GM12892 (cell line): ENCODE results near the gene PLEKHN1.

Experiments
- POLR2A ChIP-seq: IDR thresholded peaks from 2 replicates; pipeline ENCODE4 v1.6.1; 2011; ENCODE audit warnings: low read depth, low read length, control low read depth
- POLR2AphosphoS5 ChIP-seq: IDR thresholded peaks from 2 replicates; pipeline ENCODE4 v1.6.1; 2011; ENCODE audit warnings: low read depth, low read length, control low read depth
- TAF1 ChIP-seq: IDR thresholded peaks from 2 replicates; pipeline ENCODE4 v1.6.1; 2011; ENCODE audit warnings: low read depth, mild to moderate bottlenecking, control low read depth, low read length, borderline replicate concordance

GRCh38 chr1:963301-963651 is 3.0 kb upstream of the PLEKHN1 start:
- TF ChIP-seq POLR2AphosphoS5 (no peak), POLR2A (no peak), TAF1 (no peak)
